ENCODE results near the gene REPIN1. TPM values are rescaled to one million over a fixed set of nuclear protein-coding genes. Genes with fewer than 3 reads are reported as not detected.

Gene REPIN1
- total RNA-seq, 1 experiment from 2014 or later: 189 TPM

GRCh38 chr7:150355666-150356059 lies 13.0 kb upstream of the REPIN1 start:
- intact Hi-C loops (cut with micrococcal nuclease; ENCODE audit: unreplicated experiment): loop anchor here (1.0 kb wide), 1 partner anchor 66 kb away; no protein-coding TSS in a partner anchor
- H3K4me1 Mint-ChIP-seq (ENCODE audit: low read depth, unreplicated experiment): peaks cover 28% of the 10 kb centered on the region
- BruUV-seq (replicated peaks): no TSS peak

GRCh38 chr7:150356265-150356897 lies 12.2 kb upstream of the REPIN1 start:
- TF ChIP-seq CTCF (IDR thresholded peaks at IDR 0.05; ENCODE audit: unreplicated experiment): peak; percentile 74
- no peak overlapping the region for H3K4me3 Mint-ChIP-seq (ENCODE audit: low read depth, unreplicated experiment)
- no peak for DNase-seq
- peaks cover 3% of the 10 kb centered on the region for H3K9me3 Mint-ChIP-seq (ENCODE audit: low read depth, unreplicated experiment)
- BruUV-seq (replicated peaks): no TSS peak
- CTCF ChIA-PET: interaction anchor here (0.6 kb wide), 1 partner anchor 16 kb away, joined by 4 read pairs; no protein-coding TSS in a partner anchor
- H3K27ac Mint-ChIP-seq (ENCODE audit: unreplicated experiment): no peak overlapping the region
- intact Hi-C loops (cut with micrococcal nuclease; ENCODE audit: unreplicated experiment): loop anchor here (1.0 kb wide), 1 partner anchor 65 kb away; no protein-coding TSS in a partner anchor
- no peaks in the 10 kb centered on the region for H3K27me3 Mint-ChIP-seq (ENCODE audit: unreplicated experiment)
- peaks cover 27% of the 10 kb centered on the region for H3K4me1 Mint-ChIP-seq (ENCODE audit: low read depth, unreplicated experiment)
- H3K36me3 Mint-ChIP-seq (ENCODE audit: insufficient read depth, unreplicated experiment): peaks cover 10% of the 10 kb centered on the region

More at GRCh38 chr7:150355666-150356059, 13.0 kb upstream of the REPIN1 start:
- Mint-ChIP-seq H3K4me3 (ENCODE audit: low read depth, unreplicated experiment) (no peak overlapping the region), H3K9me3 (ENCODE audit: low read depth, unreplicated experiment) (peaks cover 3% of the 10 kb centered on the region), H3K27ac (ENCODE audit: unreplicated experiment) (no peak overlapping the region), H3K27me3 (ENCODE audit: unreplicated experiment) (no peaks in the 10 kb centered on the region), H3K36me3 (ENCODE audit: insufficient read depth, unreplicated experiment) (peaks cover 10% of the 10 kb centered on the region)
- no peak for DNase-seq
- no peak for TF ChIP-seq CTCF (IDR thresholded peaks at IDR 0.05; ENCODE audit: unreplicated experiment)
- CTCF ChIA-PET: no interaction called here

GRCh38 chr7:150357270-150357669 lies 11.4 kb upstream of the REPIN1 start:
- Mint-ChIP-seq H3K27me3 (ENCODE audit: unreplicated experiment) (no peaks in the 10 kb centered on the region), H3K9me3 (ENCODE audit: low read depth, unreplicated experiment) (peaks cover 3% of the 10 kb centered on the region), H3K27ac (ENCODE audit: unreplicated experiment) (no peak overlapping the region), H3K4me3 (ENCODE audit: low read depth, unreplicated experiment) (no peak overlapping the region), H3K36me3 (ENCODE audit: insufficient read depth, unreplicated experiment) (peaks cover 9% of the 10 kb centered on the region), H3K4me1 (ENCODE audit: low read depth, unreplicated experiment) (peaks cover 18% of the 10 kb centered on the region)
- no TSS peak for BruUV-seq (replicated peaks)
- CTCF ChIA-PET: interaction anchor here (1.5 kb wide), 1 partner anchor 9 kb away, joined by 3 read pairs; no protein-coding TSS in a partner anchor
- DNase-seq: no peak
- intact Hi-C loops (cut with micrococcal nuclease; ENCODE audit: unreplicated experiment): no loop called here
- TF ChIP-seq CTCF (IDR thresholded peaks at IDR 0.05; ENCODE audit: unreplicated experiment): no peak

GRCh38 chr7:150357771-150358427 lies 10.7 kb upstream of the REPIN1 start:
- Mint-ChIP-seq H3K4me1 (ENCODE audit: low read depth, unreplicated experiment) (peaks cover 15% of the 10 kb centered on the region), H3K27ac (ENCODE audit: unreplicated experiment) (no peak overlapping the region), H3K27me3 (ENCODE audit: unreplicated experiment) (no peaks in the 10 kb centered on the region), H3K36me3 (ENCODE audit: insufficient read depth, unreplicated experiment) (peaks cover 5% of the 10 kb centered on the region), H3K9me3 (ENCODE audit: low read depth, unreplicated experiment) (peaks cover 3% of the 10 kb centered on the region), H3K4me3 (ENCODE audit: low read depth, unreplicated experiment) (no peak overlapping the region)
- BruUV-seq (replicated peaks): no TSS peak
- intact Hi-C loops (cut with micrococcal nuclease; ENCODE audit: unreplicated experiment): no loop called here
- TF ChIP-seq CTCF (IDR thresholded peaks at IDR 0.05; ENCODE audit: unreplicated experiment): no peak
- CTCF ChIA-PET: interaction anchor here (0.7 to 1.5 kb wide), 2 partner anchors 9 to 42 kb away, joined by 3 read pairs; no protein-coding TSS in a partner anchor
- DNase-seq: no peak
